K562 (cell line): ENCODE data around the gene RING1. TPM values are rescaled to one million over a fixed set of nuclear protein-coding genes. Genes with fewer than 3 reads are reported as not detected.
A peak's percentile ranks its signal among the peaks of the same experiment; 100 is the strongest.

ENCODE experiments used
- CHD1 ChIP-seq: fragments of 200-600 bp; sonication (generic); IDR thresholded peaks from one replicate; pipeline ENCODE4 v1.6.1; 2012; ENCODE audit warnings: mild to moderate bottlenecking, moderate library complexity, low read length, inconsistent platforms
- CREB1 ChIP-seq, 2 experiments: sonication (generic) in 1 of 2; formaldehyde crosslinking in 1 of 2; IDR thresholded peaks; 2 replicates each; pipeline versions ENCODE4 v1.6.1 to v1.8.0; 2012 to 2022; ENCODE audit warnings: inconsistent platforms in 1 of 2, mild to moderate bottlenecking in 1 of 2, missing genetic modification reagents in 1 of 2, moderate library complexity in 1 of 2
- CTCF ChIP-seq, 3 experiments: IDR thresholded peaks in 2 of 3; conservative IDR thresholded peaks in 1 of 3; 2 replicates each; pipeline ENCODE4 v1.5.1; 2011 to 2012; ENCODE audit warnings: low read length in 3 of 3, mild to moderate bottlenecking in 3 of 3, control low read depth in 2 of 3, improper control_type of control experiment in 1 of 3, inconsistent platforms in 1 of 3, low read depth in 1 of 3, mixed read lengths in 1 of 3, moderate library complexity in 1 of 3; ENCODE audit not compliant: insufficient read depth in 2 of 3
- CTCFL ChIP-seq: IDR thresholded peaks from 2 replicates; pipeline ENCODE4 v1.6.1; 2011; ENCODE audit warnings: borderline replicate concordance, low read depth, mild to moderate bottlenecking, moderate library complexity, low read length; ENCODE audit not compliant: insufficient read depth, poor library complexity, severe bottlenecking
- DACH1 ChIP-seq: fragments of 450-650 bp; IDR thresholded peaks from 2 replicates; pipeline ENCODE4 v1.6.1; 2018; ENCODE audit not compliant: partially characterized antibody
- ETS1 ChIP-seq: conservative IDR thresholded peaks from 2 replicates; pipeline ENCODE4 v1.6.1; 2011; ENCODE audit warnings: low read depth, mild to moderate bottlenecking, low read length; ENCODE audit not compliant: control insufficient read depth
- TFAP4 ChIP-seq: sonication (generic); formaldehyde crosslinking; IDR thresholded peaks from 2 replicates; pipeline ENCODE4 v1.8.0; 2022; ENCODE audit warnings: missing genetic modification reagents, mild to moderate bottlenecking, moderate library complexity, borderline replicate concordance
- USF2 ChIP-seq: sonication (generic); formaldehyde crosslinking; IDR thresholded peaks from 2 replicates; pipeline ENCODE4 v1.5.0; 2020; ENCODE audit warnings: missing genetic modification reagents
- ZBTB43 ChIP-seq: sonication (generic); formaldehyde crosslinking; IDR thresholded peaks from 2 replicates; pipeline ENCODE4 v1.8.0; 2023; ENCODE audit warnings: mild to moderate bottlenecking, missing genetic modification reagents
- ZHX1 ChIP-seq: fragments of 150-350 bp; conservative IDR thresholded peaks from 2 replicates; pipeline ENCODE4 v1.6.1; 2014; ENCODE audit warnings: low read length
- ZNF277 ChIP-seq: fragments of 250-450 bp; sonication (Bioruptor Pico); IDR thresholded peaks from 2 replicates; pipeline ENCODE4 v1.8.0; 2022; ENCODE audit warnings: inconsistent platforms, mild to moderate bottlenecking, moderate library complexity, borderline replicate concordance
- polyA plus RNA-seq, 8 experiments: library from polyadenylated mRNA; depleted of rRNA in 4 of 8; stranded (reverse) in 5 of 8; unstranded in 3 of 8; fragments of >200 nt; fragmentation: Nextera tagmentation in 2 of 8; fragmentation: Illumina TruSeq in 1 of 8; extraction: Ambion mirVana in 2 of 8; extraction: Trizol in 1 of 8; gene quantifications; 2 replicates each; pipeline versions ENCODE4 v1.2.1 to v1.2.3, GENCODE V29; 2011 to 2014; ENCODE audit warnings: inconsistent platforms in 1 of 8, missing spikeins in 1 of 8
- total RNA-seq, 7 experiments: library from RNA; depleted of rRNA in 6 of 7; stranded (reverse); fragments of >200 nt in 6 of 7; fragmentation: Illumina TruSeq in 2 of 7; extraction: Trizol in 2 of 7; gene quantifications; 2 replicates each; pipeline versions ENCODE4 v1.2.1 to v1.2.3, GENCODE V29; 2011 to 2021; ENCODE audit warnings: low replicate concordance in 1 of 7

The RING1 gene
- total and polyA plus RNA-seq, 9 of the 15 experiments (the other 6 are each of a cell fraction or from before 2014, with no cell fraction given), result 4.2 to 59.1 (median 36.9) TPM

- TF ChIP-seq ZNF277 (CRISPR knock-in tag) (no peak), CREB1 (IDR thresholded peaks at IDR 0.05) (no peak), CREB1 (CRISPR knock-in tag; IDR thresholded peaks at IDR 0.05) (no peak), CHD1 (no peak), ETS1 (peak; percentile 45; the same call in 1 of the 2 replicates), ZBTB43 (CRISPR knock-in tag) (0 out of 2 replicates have a peak, but pooled peaks have one; percentile 26), DACH1 (peak; percentile 22), ZHX1 (no peak), CTCFL (peak; percentile 67), CTCF (IDR thresholded peaks at IDR 0.05 in 2 of 3, conservative IDR thresholded peaks at IDR 0.05 in 1 of 3; ENCODE audit: insufficient read depth in 2 of 3, low read depth in 1 of 3, low read length in 3 of 3) (peak; percentile 80 to 93 (median 90)), TFAP4 (CRISPR knock-in tag) (peak; percentile 59; the same call in 1 of the 2 replicates), USF2 (CRISPR knock-in tag) (no peak)
Measured at GRCh38 chr6:33197431-33198048, 10.8 kb upstream of the RING1 start (continued).
